GM12865 (cell line): ENCODE results near the gene TBC1D14.

Source experiments
- DNase-seq: peaks from one replicate; pipeline ENCODE4 v3.0.0; 2010; ENCODE audit warnings: low read depth
- H3K4me3 ChIP-seq: 2 replicates; pipeline ENCODE4 v1.5.1; 2011; ENCODE audit warnings: mild to moderate bottlenecking, low read depth, low read length, control low read depth
- TF ChIP-seq, protein P1 (sequence below): IDR thresholded peaks from 2 replicates; pipeline ENCODE4 v1.5.1; 2011; ENCODE audit warnings: low read length, control low read depth, low read depth, inconsistent platforms; ENCODE audit not compliant: insufficient read depth; ENCODE audit errors: missing control alignments

TBC1D14 gene

DNA sequence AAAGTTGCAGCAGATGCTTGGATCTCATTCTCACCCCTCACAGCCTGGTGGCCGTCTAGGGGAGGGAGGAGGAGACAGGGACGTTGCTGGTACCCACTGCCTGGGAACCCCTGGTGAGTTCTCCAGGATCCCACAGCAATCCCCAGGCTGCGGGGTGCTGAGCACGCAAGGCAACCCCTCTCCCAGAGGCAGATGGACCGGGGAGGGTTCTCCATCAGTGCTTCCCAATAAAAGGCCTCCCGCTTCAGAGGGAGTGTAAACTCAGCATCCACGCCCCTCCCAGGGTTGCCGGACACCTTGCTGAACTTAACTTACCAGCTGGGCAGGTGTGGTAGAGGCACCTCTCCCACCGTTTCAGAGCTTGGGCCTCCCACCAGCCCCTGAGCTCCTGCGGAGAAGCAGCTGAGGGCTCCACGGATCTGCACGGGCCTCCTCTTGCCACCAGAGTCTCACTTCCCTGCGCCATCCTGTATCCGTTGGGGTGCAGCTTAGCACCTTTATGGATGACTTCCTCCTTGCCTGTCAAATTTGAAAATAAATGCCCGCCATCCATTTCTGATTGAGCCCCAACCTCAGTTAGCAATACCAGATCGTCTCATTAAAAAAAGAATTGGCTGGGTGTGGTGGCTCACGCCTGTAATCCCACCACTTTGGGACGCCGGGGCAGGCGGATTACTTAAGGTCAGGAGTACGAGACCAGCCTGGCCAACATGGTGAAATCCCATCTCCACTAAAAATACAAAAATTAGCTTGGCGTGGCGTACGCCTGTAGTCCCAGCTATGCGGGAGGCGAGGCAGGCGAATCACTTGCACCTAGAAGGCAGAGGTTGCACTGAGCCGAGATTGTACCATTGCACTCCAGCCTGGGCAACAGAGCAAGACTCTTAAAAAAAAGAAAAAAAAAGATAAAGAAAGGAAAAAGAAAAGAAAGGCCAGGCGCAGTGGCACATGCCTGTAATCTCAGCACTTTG lies 14.8 kb upstream of the TBC1D14 start:
- TF ChIP-seq, protein P1, sequence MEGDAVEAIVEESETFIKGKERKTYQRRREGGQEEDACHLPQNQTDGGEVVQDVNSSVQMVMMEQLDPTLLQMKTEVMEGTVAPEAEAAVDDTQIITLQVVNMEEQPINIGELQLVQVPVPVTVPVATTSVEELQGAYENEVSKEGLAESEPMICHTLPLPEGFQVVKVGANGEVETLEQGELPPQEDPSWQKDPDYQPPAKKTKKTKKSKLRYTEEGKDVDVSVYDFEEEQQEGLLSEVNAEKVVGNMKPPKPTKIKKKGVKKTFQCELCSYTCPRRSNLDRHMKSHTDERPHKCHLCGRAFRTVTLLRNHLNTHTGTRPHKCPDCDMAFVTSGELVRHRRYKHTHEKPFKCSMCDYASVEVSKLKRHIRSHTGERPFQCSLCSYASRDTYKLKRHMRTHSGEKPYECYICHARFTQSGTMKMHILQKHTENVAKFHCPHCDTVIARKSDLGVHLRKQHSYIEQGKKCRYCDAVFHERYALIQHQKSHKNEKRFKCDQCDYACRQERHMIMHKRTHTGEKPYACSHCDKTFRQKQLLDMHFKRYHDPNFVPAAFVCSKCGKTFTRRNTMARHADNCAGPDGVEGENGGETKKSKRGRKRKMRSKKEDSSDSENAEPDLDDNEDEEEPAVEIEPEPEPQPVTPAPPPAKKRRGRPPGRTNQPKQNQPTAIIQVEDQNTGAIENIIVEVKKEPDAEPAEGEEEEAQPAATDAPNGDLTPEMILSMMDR, result no peak
- H3K4me3 ChIP-seq, result no peak overlapping the region
- DNase-seq, result no peak

DNA sequence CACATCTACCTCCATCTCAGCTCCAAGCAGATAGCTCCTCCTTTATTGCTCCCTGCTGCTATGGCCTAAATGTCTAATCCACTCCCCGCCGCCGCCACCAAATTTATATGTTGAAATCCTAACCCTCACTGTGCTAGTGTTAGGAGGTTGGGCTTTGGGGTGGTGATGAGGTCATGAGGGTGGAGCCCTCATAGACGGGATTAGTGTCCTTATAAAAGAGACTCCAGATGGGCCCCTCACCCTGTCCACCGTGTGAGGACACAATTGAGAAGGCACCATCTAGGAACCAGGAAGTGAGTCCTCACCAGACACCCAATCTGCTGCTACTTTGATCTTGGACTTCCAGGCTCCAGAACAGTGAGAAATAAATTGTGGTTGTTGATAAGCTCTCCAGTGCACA lies 13.6 kb upstream of the TBC1D14 start:
- TF ChIP-seq, protein P1, result no peak
- no peak for DNase-seq
- no peak overlapping the region for H3K4me3 ChIP-seq

DNA sequence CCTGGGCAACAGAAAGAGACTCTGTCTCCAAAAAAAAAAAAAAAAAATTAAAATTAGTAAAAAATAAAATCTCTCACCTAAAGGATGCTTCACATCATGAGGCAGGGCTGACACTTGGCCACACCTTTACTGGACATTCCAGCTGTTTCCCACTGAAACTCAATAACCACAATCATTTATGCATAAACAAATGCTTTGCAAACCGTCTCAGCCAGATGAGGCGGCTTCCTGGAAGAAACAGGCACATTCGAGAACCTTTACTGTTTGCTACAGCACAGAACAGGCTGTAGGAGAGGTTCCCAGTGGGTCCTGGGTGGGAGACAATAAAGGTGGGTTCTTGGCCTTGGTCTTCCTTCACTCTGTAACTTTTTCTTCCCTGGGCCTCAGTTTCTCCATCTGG lies 10.9 kb upstream of the TBC1D14 start:
- DNase-seq, result peak; percentile 58
- no peak overlapping the region for H3K4me3 ChIP-seq
- TF ChIP-seq, protein P1, result no peak

DNA sequence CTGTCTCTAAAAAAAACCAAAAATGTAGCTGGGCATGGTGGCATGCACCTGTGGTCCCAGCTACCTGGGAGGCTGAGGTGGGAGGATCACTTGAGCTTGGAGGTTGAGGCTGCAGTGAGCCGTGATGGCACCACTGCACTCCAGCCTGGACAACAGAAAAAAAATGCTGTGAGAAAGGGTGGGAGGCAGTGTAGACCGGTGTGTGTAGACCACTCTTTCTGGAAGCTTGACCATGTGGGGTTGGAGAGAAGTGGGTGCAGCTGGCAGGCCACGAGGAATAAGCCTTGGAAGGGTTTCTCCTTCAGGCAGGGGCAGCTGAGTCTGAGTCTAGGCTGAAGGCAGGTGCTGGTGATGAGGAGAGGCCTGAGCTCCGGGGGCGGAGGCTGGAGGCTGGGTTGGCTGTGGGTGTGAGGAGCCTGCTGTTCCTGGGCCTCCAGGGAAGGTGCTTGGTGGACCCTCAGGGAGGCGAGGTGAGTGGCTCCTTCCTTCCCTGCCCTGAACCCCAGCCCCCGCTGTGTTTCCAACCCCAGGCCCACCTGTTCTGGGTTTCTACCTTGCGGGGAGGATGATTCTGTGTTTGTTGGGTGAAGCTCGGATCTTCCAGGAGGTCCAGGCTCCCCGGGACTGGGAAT lies 9.3 kb upstream of the TBC1D14 start:
- DNase-seq, result no peak
- no peak overlapping the region for H3K4me3 ChIP-seq
- TF ChIP-seq, protein P1, result no peak

DNA sequence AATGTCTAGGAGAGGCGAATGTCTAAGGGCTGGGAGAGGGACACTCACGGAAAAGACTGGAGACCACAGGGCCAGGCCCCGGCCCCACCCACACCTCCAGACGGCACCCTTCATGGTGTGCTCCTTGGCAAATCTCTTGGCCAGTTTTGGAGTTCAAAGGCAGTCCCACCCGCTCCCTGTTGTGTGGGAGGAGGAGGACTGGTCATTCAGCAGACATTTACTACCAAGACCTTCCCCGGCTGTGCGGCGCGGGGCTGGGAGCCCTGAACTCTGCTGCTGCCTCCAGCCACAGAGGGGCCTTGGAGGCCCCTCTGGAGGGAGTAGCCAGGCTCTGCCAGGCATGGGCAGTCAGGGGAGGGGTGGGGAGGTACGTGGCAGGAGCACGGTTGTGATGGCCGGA lies 8.7 kb upstream of the TBC1D14 start:
- no peak for DNase-seq
- TF ChIP-seq, protein P1, result no peak
- H3K4me3 ChIP-seq, result no peak overlapping the region

DNA sequence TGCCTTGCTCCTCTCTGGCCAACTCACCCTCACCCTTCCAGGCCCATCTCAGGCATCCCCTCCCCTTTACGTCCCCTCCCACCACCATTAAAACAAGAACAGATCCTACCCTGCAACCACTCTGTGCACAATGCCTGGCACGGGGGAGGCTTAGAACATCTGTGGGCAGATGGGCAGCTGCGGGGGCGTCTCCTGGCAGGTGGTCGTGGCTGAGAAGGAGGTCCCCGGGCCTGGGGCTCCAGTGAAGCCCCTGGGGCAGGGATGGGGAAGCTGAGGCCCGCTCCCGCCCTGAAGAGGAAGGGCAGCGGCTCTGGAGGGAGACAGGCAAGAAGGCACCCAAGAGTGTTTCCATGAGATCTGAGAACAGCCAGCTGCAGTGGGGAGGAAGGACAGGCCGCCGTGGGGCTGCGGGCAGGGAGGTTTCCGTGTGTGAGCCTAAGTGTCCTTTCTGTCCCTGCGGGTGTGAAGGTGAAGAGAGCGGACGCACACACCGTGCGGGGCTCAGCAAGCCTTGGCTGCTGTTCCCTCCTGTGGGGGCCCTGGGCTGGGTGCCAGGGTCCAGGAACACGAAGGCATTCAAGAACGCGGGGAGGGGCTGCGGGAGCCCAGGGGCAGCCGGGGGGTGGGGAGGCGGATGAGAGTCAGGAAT lies 7.8 kb upstream of the TBC1D14 start:
- TF ChIP-seq, protein P1, result no peak
- H3K4me3 ChIP-seq, result no peak overlapping the region
- DNase-seq, result no peak
